Cardiac fibroblast (primary cell): ENCODE data around the gene ATXN7.

Experiments
- DNase-seq, 2 donors: peaks; one replicate each; pipeline versions ENCODE4 v3.0.0 to v3.0.0-alpha.2; 2010; ENCODE audit warnings: low read depth in 2 of 2
- H3K4me3 ChIP-seq, 2 donors: replicated peaks in 1 of 2; 1 replicate in 1 of 2; 2 replicates in 1 of 2; pipeline ENCODE4 v1.5.1; 2011; ENCODE audit warnings: low read depth in 2 of 2, low read length in 2 of 2, mild to moderate bottlenecking in 2 of 2, moderate library complexity in 1 of 2
- CTCF ChIP-seq: IDR thresholded peaks from one replicate; pipeline ENCODE4 v1.5.1; 2011; ENCODE audit warnings: low read depth, mild to moderate bottlenecking, low read length, inconsistent platforms

ATXN7 gene

GRCh38 chr3:63932509-63933212 lies 69.0 kb downstream of the ATXN7 start:
- no peak overlapping the region for H3K4me3 ChIP-seq
- DNase-seq = no peak
- no peak for TF ChIP-seq CTCF

GRCh38 chr3:63933459-63933858 lies 69.8 kb downstream of the ATXN7 start:
- no peak for DNase-seq
- H3K4me3 ChIP-seq = no peak overlapping the region

GRCh38 chr3:63934041-63934866 lies 70.6 kb downstream of the ATXN7 start:
- no peak overlapping the region for H3K4me3 ChIP-seq
- peak; percentile 34 to 41 for DNase-seq
- TF ChIP-seq CTCF = no peak

More at GRCh38 chr3:63933459-63933858, 69.8 kb downstream of the ATXN7 start:
- TF ChIP-seq CTCF = no peak

- no peak overlapping the region for H3K4me3 ChIP-seq
- no peak for TF ChIP-seq CTCF
- no peak for DNase-seq
Measured at GRCh38 chr3:63936925-63937324, 73.3 kb downstream of the ATXN7 start.

GRCh38 chr3:63937661-63938651 lies 74.3 kb downstream of the ATXN7 start:
- no peak for TF ChIP-seq CTCF
- no peak overlapping the region for H3K4me3 ChIP-seq
- no peak for DNase-seq

GRCh38 chr3:63940389-63940757 lies 76.7 kb downstream of the ATXN7 start:
- no peak overlapping the region for H3K4me3 ChIP-seq
- peak; percentile 53 to 89 for DNase-seq

More at GRCh38 chr3:63940389-63940757, 76.7 kb downstream of the ATXN7 start:
- no peak for TF ChIP-seq CTCF
